IPS-11a (cell line): ENCODE data around the gene KRT222.

Experiments used
- H3K4me3 ChIP-seq: one replicate; pipeline ENCODE4 v1.5.1; 2013; ENCODE audit warnings: low read depth, low read length, control low read depth

KRT222 gene

GRCh38 chr17:40659911-40660310, 5.1 kb downstream of the KRT222 start:
- H3K4me3 ChIP-seq = no peak overlapping the region

GRCh38 chr17:40658396-40658795, 6.6 kb downstream of the KRT222 start:
- no peak overlapping the region for H3K4me3 ChIP-seq

- no peak overlapping the region for H3K4me3 ChIP-seq
Measured at GRCh38 chr17:40651939-40652338, 13.0 kb downstream of the KRT222 start.

GRCh38 chr17:40648384-40648968, 16.5 kb downstream of the KRT222 start:
- H3K4me3 ChIP-seq = peak overlapping the region; percentile 94

GRCh38 chr17:40647624-40648383, 17.2 kb downstream of the KRT222 start, which contains the start of gene SMARCE1:
SMARCE1 (minus strand) TSS chr17:40647818; CDS start chr17:40645802, 2,016 bp downstream.
- peak within 1 kb of the TSS; percentile 94 for H3K4me3 ChIP-seq

- peak overlapping the region; percentile 94 for H3K4me3 ChIP-seq
Measured at GRCh38 chr17:40646791-40647623, 18.0 kb downstream of the KRT222 start.

- no peak overlapping the region for H3K4me3 ChIP-seq
Measured at GRCh38 chr17:40645943-40646342, 19.0 kb downstream of the KRT222 start.

GRCh38 chr17:40645291-40645690, 19.7 kb downstream of the KRT222 start:
- H3K4me3 ChIP-seq = no peak overlapping the region

- H3K4me3 ChIP-seq = no peak overlapping the region
Measured at GRCh38 chr17:40637931-40638330, 27.0 kb downstream of the KRT222 start.

- H3K4me3 ChIP-seq = no peak overlapping the region
Measured at GRCh38 chr17:40633871-40634270, 31.1 kb downstream of the KRT222 start.

GRCh38 chr17:40632216-40632615, 32.8 kb downstream of the KRT222 start:
- no peak overlapping the region for H3K4me3 ChIP-seq

GRCh38 chr17:40629842-40630241, 35.1 kb downstream of the KRT222 start:
- H3K4me3 ChIP-seq = no peak overlapping the region

- H3K4me3 ChIP-seq = no peak overlapping the region
Measured at GRCh38 chr17:40625311-40625710, 39.7 kb downstream of the KRT222 start.

- no peak overlapping the region for H3K4me3 ChIP-seq
Measured at GRCh38 chr17:40623419-40624210, 41.4 kb downstream of the KRT222 start.

- no peak overlapping the region for H3K4me3 ChIP-seq
Measured at GRCh38 chr17:40622509-40622928, 42.5 kb downstream of the KRT222 start.

GRCh38 chr17:40621578-40621977, 43.4 kb downstream of the KRT222 start:
- H3K4me3 ChIP-seq = no peak overlapping the region

- no peak overlapping the region for H3K4me3 ChIP-seq
Measured at GRCh38 chr17:40621019-40621418, 44.0 kb downstream of the KRT222 start.

- no peak overlapping the region for H3K4me3 ChIP-seq
Measured at GRCh38 chr17:40618754-40619625, 46.0 kb downstream of the KRT222 start.

- no peak overlapping the region for H3K4me3 ChIP-seq
Measured at GRCh38 chr17:40617678-40618240, 47.2 kb downstream of the KRT222 start.
